GM12892 (cell line): ENCODE data around the gene EVI5L.

Experiments used
- POLR2A ChIP-seq: IDR thresholded peaks from 2 replicates; pipeline ENCODE4 v1.6.1; 2011; ENCODE audit warnings: low read depth, low read length, control low read depth
- POLR2AphosphoS5 ChIP-seq: IDR thresholded peaks from 2 replicates; pipeline ENCODE4 v1.6.1; 2011; ENCODE audit warnings: low read depth, low read length, control low read depth
- TAF1 ChIP-seq: IDR thresholded peaks from 2 replicates; pipeline ENCODE4 v1.6.1; 2011; ENCODE audit warnings: low read depth, mild to moderate bottlenecking, control low read depth, low read length, borderline replicate concordance

GRCh38 chr19:7847664-7848063 lies 17.6 kb downstream of the EVI5L start:
- TF ChIP-seq POLR2A (no peak), POLR2AphosphoS5 (no peak), TAF1 (no peak)
